GM18519 (cell line): ENCODE measurements around the gene EIF2B1.
"Not testable (repeated sequence)": the region's sequence is repeated elsewhere in the genome, so short reads cannot be mapped to it uniquely, and the experiment has no call there.

ENCODE experiments used
- ATAC-seq: cut with Tn5 transposase; IDR thresholded peaks from one replicate; pipeline ENCODE4 v1.9.1; 2021; ENCODE audit warnings: mild to moderate bottlenecking, moderate library complexity; ENCODE audit not compliant: unreplicated experiment, low FRiP score

Gene EIF2B1

GRCh38 chr12:123621101-123621500 is 12.4 kb downstream of the EIF2B1 start:
- ATAC-seq = no peak

GRCh38 chr12:123617580-123617979 is 15.9 kb downstream of the EIF2B1 start:
- no peak for ATAC-seq

- no peak for ATAC-seq
Measured at GRCh38 chr12:123617144-123617543, 16.3 kb downstream of the EIF2B1 start.

GRCh38 chr12:123614531-123614930 is 19.0 kb downstream of the EIF2B1 start:
- no peak for ATAC-seq

- ATAC-seq = no peak
Measured at GRCh38 chr12:123614110-123614509, 19.4 kb downstream of the EIF2B1 start.

- no peak for ATAC-seq
Measured at GRCh38 chr12:123608182-123608581, 25.3 kb downstream of the EIF2B1 start.

- ATAC-seq = no peak
Measured at GRCh38 chr12:123607756-123608155, 25.7 kb downstream of the EIF2B1 start.

GRCh38 chr12:123603495-123603894 is 30.0 kb downstream of the EIF2B1 start:
- ATAC-seq = not testable (repeated sequence)

GRCh38 chr12:123602651-123603195 is 30.8 kb downstream of the EIF2B1 start:
- no peak for ATAC-seq

- ATAC-seq = peak; percentile 71
Measured at GRCh38 chr12:123601602-123602489, 31.6 kb downstream of the EIF2B1 start, which contains the start of gene DDX55. Gene DDX55 (plus strand): TSS chr12:123602099. CDS start chr12:123602149, 50 bp downstream.

- ATAC-seq = no peak
Measured at GRCh38 chr12:123599721-123600120, 33.8 kb downstream of the EIF2B1 start.

- no peak for ATAC-seq
Measured at GRCh38 chr12:123599310-123599709, 34.2 kb downstream of the EIF2B1 start.

- no peak for ATAC-seq
Measured at GRCh38 chr12:123598522-123598921, 35.0 kb downstream of the EIF2B1 start.

- no peak for ATAC-seq
Measured at GRCh38 chr12:123597100-123597499, 36.4 kb downstream of the EIF2B1 start.

- no peak for ATAC-seq
Measured at GRCh38 chr12:123595729-123596128, 37.8 kb downstream of the EIF2B1 start.

GRCh38 chr12:123591702-123592481 is 41.6 kb downstream of the EIF2B1 start:
- no peak for ATAC-seq

- no peak for ATAC-seq
Measured at GRCh38 chr12:123580772-123581171, 52.7 kb downstream of the EIF2B1 start.

- ATAC-seq = not testable (repeated sequence)
Measured at GRCh38 chr12:123578829-123579228, 54.7 kb downstream of the EIF2B1 start.

- no peak for ATAC-seq
Measured at GRCh38 chr12:123578243-123578642, 55.2 kb downstream of the EIF2B1 start.

- ATAC-seq = no peak
Measured at GRCh38 chr12:123576611-123577010, 56.9 kb downstream of the EIF2B1 start.

- no peak for ATAC-seq
Measured at GRCh38 chr12:123573870-123574269, 59.6 kb downstream of the EIF2B1 start.
